ENCODE results near the gene NOL12.

DNA sequence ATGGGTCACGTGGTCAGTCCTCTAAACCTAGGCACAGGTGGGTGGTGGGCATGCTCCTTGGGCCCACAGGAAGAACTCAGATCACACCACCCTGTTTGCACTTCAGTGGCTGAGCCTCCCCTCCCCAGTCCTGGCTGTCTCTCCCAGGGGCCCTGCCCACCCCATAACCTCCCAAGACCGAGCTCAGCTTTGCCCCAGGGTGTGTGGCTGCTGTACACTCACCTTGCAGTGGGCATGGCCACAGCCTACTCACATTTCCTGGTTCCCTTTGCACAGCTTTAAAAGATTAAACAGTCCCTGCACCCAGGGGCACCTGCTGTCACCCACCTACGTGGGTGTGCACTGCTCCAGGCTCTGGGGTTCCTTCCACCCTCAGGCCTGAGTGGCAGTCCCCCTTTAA lies 24.5 kb downstream of the NOL12 start:
- TF ChIP-seq EZH2 (IDR thresholded peaks at IDR 0.05; ENCODE audit: low read depth): no peak
- TF ChIP-seq, protein P1, sequence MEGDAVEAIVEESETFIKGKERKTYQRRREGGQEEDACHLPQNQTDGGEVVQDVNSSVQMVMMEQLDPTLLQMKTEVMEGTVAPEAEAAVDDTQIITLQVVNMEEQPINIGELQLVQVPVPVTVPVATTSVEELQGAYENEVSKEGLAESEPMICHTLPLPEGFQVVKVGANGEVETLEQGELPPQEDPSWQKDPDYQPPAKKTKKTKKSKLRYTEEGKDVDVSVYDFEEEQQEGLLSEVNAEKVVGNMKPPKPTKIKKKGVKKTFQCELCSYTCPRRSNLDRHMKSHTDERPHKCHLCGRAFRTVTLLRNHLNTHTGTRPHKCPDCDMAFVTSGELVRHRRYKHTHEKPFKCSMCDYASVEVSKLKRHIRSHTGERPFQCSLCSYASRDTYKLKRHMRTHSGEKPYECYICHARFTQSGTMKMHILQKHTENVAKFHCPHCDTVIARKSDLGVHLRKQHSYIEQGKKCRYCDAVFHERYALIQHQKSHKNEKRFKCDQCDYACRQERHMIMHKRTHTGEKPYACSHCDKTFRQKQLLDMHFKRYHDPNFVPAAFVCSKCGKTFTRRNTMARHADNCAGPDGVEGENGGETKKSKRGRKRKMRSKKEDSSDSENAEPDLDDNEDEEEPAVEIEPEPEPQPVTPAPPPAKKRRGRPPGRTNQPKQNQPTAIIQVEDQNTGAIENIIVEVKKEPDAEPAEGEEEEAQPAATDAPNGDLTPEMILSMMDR (conservative IDR thresholded peaks at IDR 0.05): no peak
